Gastrocnemius medialis (tissue), 4 donors: ENCODE results near the gene RAB9A. TPM values are rescaled to one million over a fixed set of nuclear protein-coding genes. Genes with fewer than 3 reads are reported as not detected.
"Not testable (repeated sequence)": the region's sequence is repeated elsewhere in the genome, so short reads cannot be mapped to it uniquely, and the experiment has no call there.

Source experiments
- ATAC-seq, 2 donors: fragments of 150-250 bp; one replicate each; pipeline ENCODE4 v1.9.1; 2016
- DNase-seq, 2 donors: peaks; one replicate each; pipeline ENCODE4 v3.0.0-alpha.2; 2019
- H3K27ac ChIP-seq, 4 donors: fragments of 200-600 bp; sonication (generic); 1 replicate in 1 of 4; 2 replicates in 3 of 4; pipeline ENCODE4 v1.5.1; 2016 to 2018; ENCODE audit warnings: mild to moderate bottlenecking in 2 of 4, moderate library complexity in 1 of 4
- H3K27me3 ChIP-seq, 3 donors: fragments of 200-600 bp; sonication (generic) in 2 of 3; 1 replicate in 1 of 3; 2 replicates in 2 of 3; pipeline versions ENCODE4 v1.5.1 to v1.6.0; 2016 to 2019; ENCODE audit warnings: mild to moderate bottlenecking in 1 of 3, moderate library complexity in 1 of 3
- H3K36me3 ChIP-seq, 2 donors: fragments of 200-600 bp; sonication (generic) in 1 of 2; one replicate each; pipeline ENCODE4 v1.5.1; 2017 to 2018
- H3K4me1 ChIP-seq, 2 donors: fragments of 200-600 bp; sonication (generic) in 1 of 2; one replicate each; pipeline ENCODE4 v1.5.1; 2016 to 2017; ENCODE audit warnings: mild to moderate bottlenecking in 2 of 2
- H3K4me3 ChIP-seq, 4 donors: fragments of 200-600 bp; sonication (generic) in 3 of 4; 1 replicate in 1 of 4; 2 replicates in 3 of 4; pipeline ENCODE4 v1.5.1; 2016 to 2019; ENCODE audit warnings: mild to moderate bottlenecking in 2 of 4
- H3K9me3 ChIP-seq, 3 donors: fragments of 200-600 bp; sonication (generic) in 2 of 3; 1 replicate in 1 of 3; 2 replicates in 2 of 3; pipeline ENCODE4 v1.5.1; 2016 to 2019
- CTCF ChIP-seq, 5 experiments: fragments of 450-650 bp in 3 of 5; fragments of 200-600 bp in 2 of 5; sonication (generic) in 2 of 5; IDR thresholded peaks in 4 of 5; conservative IDR thresholded peaks in 1 of 5; 1 replicate in 4 of 5; 2 replicates in 1 of 5; pipeline ENCODE4 v1.5.1; 2016 to 2019; ENCODE audit warnings: antibody characterized with exemption in 5 of 5, mild to moderate bottlenecking in 3 of 5, moderate library complexity in 3 of 5
- POLR2A ChIP-seq, 2 donors: fragments of 450-650 bp; IDR thresholded peaks; one replicate each; pipeline ENCODE4 v1.6.1; 2017; ENCODE audit warnings: antibody characterized with exemption in 2 of 2, mild to moderate bottlenecking in 2 of 2, moderate library complexity in 2 of 2
- in situ Hi-C, 4 donors: fragments of 200-750 bp; cut with MboI; loops; one replicate each; pipeline versions ENCODE4 v1.15.0 to v1.8.0; 2017; ENCODE audit warnings: low sequenced_read_pairs in 4 of 4
- intact Hi-C: fragments of 100-400 bp; cut with DNase I; formaldehyde crosslinking; loops from one replicate; pipeline ENCODE4 v1.15.1; 2023; ENCODE audit warnings: low total_unique reads
- total RNA-seq, 4 donors: library from RNA; depleted of rRNA; stranded (reverse); fragments of >200 nt; gene quantifications; one replicate each; pipeline versions ENCODE4 v1.1.0 to v1.2.3, GENCODE V29; 2016

RAB9A gene
- total RNA-seq, 4 donors from 2014 or later: 15.0 to 21.7 (median 18.5) TPM

GRCh38 chrX:13730523-13730922, 41.6 kb downstream of the RAB9A start:
- H3K36me3 ChIP-seq, H3K27ac ChIP-seq, intact Hi-C loops, H3K27me3 ChIP-seq, DNase-seq, H3K4me3 ChIP-seq, ATAC-seq, H3K9me3 ChIP-seq: not testable (repeated sequence)
- peaks cover 2 to 10% of the 10 kb centered on the region in 2 donors for H3K4me1 ChIP-seq
- in situ Hi-C loops: loop anchor here in 2 of 4 donors (10.0 to 25.0 kb wide), 2 partner anchors 76 to 307 kb away; partner anchors contain the start of genes TCEANC (in 2 of the 2) and GEMIN8 (in 1 of the 2)

- Histone ChIP-seq H3K9me3 (no peaks in the 10 kb centered on the region), H3K27me3 (no peaks in the 10 kb centered on the region), H3K4me1 (peaks cover 6 to 12% of the 10 kb centered on the region in 2 donors), H3K27ac (peak overlapping the region in 1 of 4 donors; percentile 25), H3K4me3 (no peak overlapping the region), H3K36me3 (no peaks in the 10 kb centered on the region)
- in situ Hi-C loops (loop anchor here in 2 of 4 donors (10.0 to 25.0 kb wide), 2 partner anchors 78 to 305 kb away; partner anchors contain the start of genes TCEANC (in 2 of the 2) and GEMIN8 (in 1 of the 2)), intact Hi-C loops (no loop called here)
- DNase-seq (no peak), ATAC-seq (no peak)
- no peak for TF ChIP-seq POLR2A (IDR thresholded peaks at IDR 0.05)
- TF ChIP-seq CTCF (IDR thresholded peaks at IDR 0.05 in 4 of 5, conservative IDR thresholded peaks at IDR 0.05 in 1 of 5): no peak
These were observed 43.5 kb downstream of the RAB9A start for GRCh38 chrX:13732246-13733067.

GRCh38 chrX:13733506-13733905, 44.6 kb downstream of the RAB9A start:
- no peak for DNase-seq
- peak overlapping the region; percentile 90 to 93 (median 92) for H3K27ac ChIP-seq
- H3K27me3 ChIP-seq: no peaks in the 10 kb centered on the region
- H3K36me3 ChIP-seq: no peaks in the 10 kb centered on the region
- peak overlapping the region; percentile 72 to 94 (median 82) for H3K4me3 ChIP-seq
- TF ChIP-seq POLR2A (IDR thresholded peaks at IDR 0.05) (no peak), CTCF (IDR thresholded peaks at IDR 0.05 in 4 of 5, conservative IDR thresholded peaks at IDR 0.05 in 1 of 5) (no peak)
- H3K9me3 ChIP-seq: no peaks in the 10 kb centered on the region
- peaks cover 6 to 12% of the 10 kb centered on the region in 2 donors for H3K4me1 ChIP-seq
- no peak for ATAC-seq
- intact Hi-C loops (no loop called here), in situ Hi-C loops (loop anchor here in 2 of 4 donors (10.0 to 25.0 kb wide), 2 partner anchors 79 to 304 kb away; partner anchors contain the start of genes TCEANC (in 2 of the 2) and GEMIN8 (in 1 of the 2))

- DNase-seq (peak; percentile 86 to 89), ATAC-seq (peak; percentile 99)
- intact Hi-C loops (loop anchor here (1.0 kb wide), 2 partner anchors 45 to 81 kb away; partner anchors contain the start of genes RAB9A and TCEANC), in situ Hi-C loops (loop anchor here in 2 of 4 donors (10.0 to 25.0 kb wide), 2 partner anchors 80 to 303 kb away; partner anchors contain the start of genes TCEANC (in 2 of the 2) and GEMIN8 (in 1 of the 2))
- Histone ChIP-seq H3K36me3 (no peaks in the 10 kb centered on the region), H3K4me3 (peak within 1 kb of the TSS; percentile 72 to 94 (median 82)), H3K9me3 (no peaks in the 10 kb centered on the region), H3K4me1 (peaks cover 6 to 12% of the 10 kb centered on the region in 2 donors), H3K27ac (peak within 1 kb of the TSS; percentile 90 to 93 (median 92)), H3K27me3 (no peaks in the 10 kb centered on the region)
- TF ChIP-seq CTCF (IDR thresholded peaks at IDR 0.05 in 4 of 5, conservative IDR thresholded peaks at IDR 0.05 in 1 of 5) (no peak), POLR2A (IDR thresholded peaks at IDR 0.05) (peak; percentile 87 to 91)
These were observed 45.6 kb downstream of the RAB9A start, which contains the start of the genes OFD1 and TRAPPC2 for GRCh38 chrX:13734278-13735172. TSS of gene OFD1 (plus strand) at chrX:13734748. CDS start at chrX:13735072, 324 bp downstream. TSS of gene TRAPPC2 (minus strand) at chrX:13734620. CDS start at chrX:13719963, 14,657 bp downstream.
